Nephron progenitor cell (in vitro differentiated cells): ENCODE measurements around the gene ZNF442.
"Not testable (repeated sequence)": the region's sequence is repeated elsewhere in the genome, so short reads cannot be mapped to it uniquely, and the experiment has no call there.

Source experiments
- DNase-seq: peaks from one replicate; pipeline ENCODE4 v3.0.0; 2021
- H3K27ac Mint-ChIP-seq: 2 replicates; pipeline ENCODE4 v1.8.0; 2021; ENCODE audit warnings: mild to moderate bottlenecking, moderate library complexity, mixed read lengths
- H3K27me3 Mint-ChIP-seq: 2 replicates; pipeline ENCODE4 v1.8.0; 2021; ENCODE audit warnings: mild to moderate bottlenecking, low read depth, mixed read lengths; ENCODE audit not compliant: poor library complexity
- H3K36me3 Mint-ChIP-seq: 2 replicates; pipeline ENCODE4 v1.8.0; 2021; ENCODE audit warnings: low read depth, mixed read lengths
- H3K4me1 Mint-ChIP-seq: 2 replicates; pipeline ENCODE4 v1.8.0; 2021; ENCODE audit warnings: mixed read lengths
- H3K4me3 Mint-ChIP-seq: 2 replicates; pipeline ENCODE4 v1.8.0; 2021; ENCODE audit warnings: mild to moderate bottlenecking, moderate library complexity, mixed read lengths
- H3K9me3 Mint-ChIP-seq: 2 replicates; pipeline ENCODE4 v1.8.0; 2021; ENCODE audit warnings: mild to moderate bottlenecking, moderate library complexity, mixed read lengths
- TF ChIP-seq, protein P1 (sequence below): fragments of 200-600 bp; sonication (generic); IDR thresholded peaks from 2 replicates; pipeline ENCODE4 v1.5.0; 2021; ENCODE audit warnings: antibody characterized with exemption

The ZNF442 gene

DNA sequence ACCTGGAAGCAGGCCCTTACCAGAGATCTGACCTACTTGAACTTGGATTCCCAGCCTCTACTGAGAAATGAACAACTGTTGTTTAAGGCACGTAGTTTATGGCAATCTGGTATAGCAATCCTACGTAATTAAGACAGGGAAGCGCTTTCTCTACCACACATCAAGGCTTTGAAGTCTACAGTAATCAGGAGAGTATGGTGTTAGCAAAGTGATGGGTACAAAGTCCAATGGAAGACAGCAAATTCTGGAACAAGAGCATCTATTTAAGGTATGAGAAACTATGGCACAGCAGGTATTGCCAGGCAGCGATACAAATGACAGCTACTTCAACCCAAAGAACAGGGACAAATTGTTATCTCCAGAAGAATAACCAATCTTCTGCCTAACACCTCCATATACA is 35.1 kb downstream of the ZNF442 start:
- Mint-ChIP-seq H3K9me3 (peaks cover 34% of the 10 kb centered on the region), H3K27ac (no peak overlapping the region), H3K4me1 (peaks cover 38% of the 10 kb centered on the region), H3K4me3 (no peak overlapping the region), H3K36me3 (peaks cover 16% of the 10 kb centered on the region), H3K27me3 (peaks cover 10% of the 10 kb centered on the region)
- no peak for DNase-seq
- TF ChIP-seq, protein P1, sequence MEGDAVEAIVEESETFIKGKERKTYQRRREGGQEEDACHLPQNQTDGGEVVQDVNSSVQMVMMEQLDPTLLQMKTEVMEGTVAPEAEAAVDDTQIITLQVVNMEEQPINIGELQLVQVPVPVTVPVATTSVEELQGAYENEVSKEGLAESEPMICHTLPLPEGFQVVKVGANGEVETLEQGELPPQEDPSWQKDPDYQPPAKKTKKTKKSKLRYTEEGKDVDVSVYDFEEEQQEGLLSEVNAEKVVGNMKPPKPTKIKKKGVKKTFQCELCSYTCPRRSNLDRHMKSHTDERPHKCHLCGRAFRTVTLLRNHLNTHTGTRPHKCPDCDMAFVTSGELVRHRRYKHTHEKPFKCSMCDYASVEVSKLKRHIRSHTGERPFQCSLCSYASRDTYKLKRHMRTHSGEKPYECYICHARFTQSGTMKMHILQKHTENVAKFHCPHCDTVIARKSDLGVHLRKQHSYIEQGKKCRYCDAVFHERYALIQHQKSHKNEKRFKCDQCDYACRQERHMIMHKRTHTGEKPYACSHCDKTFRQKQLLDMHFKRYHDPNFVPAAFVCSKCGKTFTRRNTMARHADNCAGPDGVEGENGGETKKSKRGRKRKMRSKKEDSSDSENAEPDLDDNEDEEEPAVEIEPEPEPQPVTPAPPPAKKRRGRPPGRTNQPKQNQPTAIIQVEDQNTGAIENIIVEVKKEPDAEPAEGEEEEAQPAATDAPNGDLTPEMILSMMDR: no peak

DNA sequence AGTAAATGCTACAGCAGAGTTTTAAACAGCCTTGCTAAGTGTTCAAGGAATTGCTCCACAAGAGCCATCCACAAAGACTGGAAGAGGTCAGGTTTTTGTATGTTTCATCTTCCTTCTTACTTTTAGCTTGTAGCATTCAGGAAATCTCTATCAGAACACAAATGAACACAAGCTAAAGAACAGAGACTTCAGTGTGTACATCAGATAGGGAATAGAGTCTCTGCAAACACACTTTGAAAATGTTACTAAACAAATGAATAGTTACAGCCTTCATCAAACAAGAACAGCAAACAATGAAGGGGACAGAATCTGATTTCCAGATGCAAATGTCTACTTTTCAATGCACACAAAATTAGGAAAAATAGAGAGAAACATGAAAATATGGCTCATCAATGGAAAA is 39.8 kb downstream of the ZNF442 start:
- TF ChIP-seq, protein P1: no peak
- H3K27ac Mint-ChIP-seq: no peak overlapping the region

DNA sequence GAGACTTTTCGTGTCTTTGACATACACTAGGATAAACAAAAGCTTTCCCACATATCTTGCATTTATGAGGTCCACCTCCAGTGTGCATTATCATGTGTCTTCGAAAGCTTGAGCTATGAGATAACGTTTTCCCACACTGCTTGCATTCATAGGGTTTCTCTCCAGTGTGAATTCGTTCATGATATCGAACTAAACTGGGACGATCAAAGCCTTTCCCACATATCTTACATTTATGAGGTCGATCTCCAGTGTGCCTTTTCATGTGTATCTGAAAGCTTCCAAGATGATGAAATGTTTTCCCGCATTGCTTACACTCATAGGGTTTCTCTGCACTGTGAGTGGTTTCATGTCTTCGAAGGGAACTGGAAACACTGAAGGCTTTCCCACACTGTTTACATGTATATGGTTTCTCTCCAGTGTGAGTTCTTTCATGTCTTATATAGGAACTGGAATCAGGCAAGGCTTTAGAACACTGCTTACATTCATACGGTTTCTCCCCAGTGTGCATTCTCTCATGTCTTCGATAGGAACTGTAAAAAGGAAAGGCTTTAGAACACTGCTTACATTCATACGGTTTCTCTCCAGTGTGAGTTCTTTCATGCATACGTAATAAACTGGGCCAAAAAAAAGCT is 46.6 kb downstream of the ZNF442 start:
- Mint-ChIP-seq H3K36me3 (peaks cover 63% of the 10 kb centered on the region), H3K27ac (no peak overlapping the region), H3K4me1 (no peaks in the 10 kb centered on the region), H3K27me3 (no peaks in the 10 kb centered on the region), H3K9me3 (peaks cover 87% of the 10 kb centered on the region), H3K4me3 (no peak overlapping the region)
- TF ChIP-seq, protein P1: no peak
- DNase-seq: no peak

More for the DNA sequence above, 39.8 kb downstream of the ZNF442 start:
- no peak for DNase-seq
- peaks cover 69% of the 10 kb centered on the region for H3K9me3 Mint-ChIP-seq
- peaks cover 3% of the 10 kb centered on the region for H3K27me3 Mint-ChIP-seq
- H3K4me3 Mint-ChIP-seq: no peak overlapping the region
- peaks cover 7% of the 10 kb centered on the region for H3K4me1 Mint-ChIP-seq
- H3K36me3 Mint-ChIP-seq: peaks cover 47% of the 10 kb centered on the region

DNA sequence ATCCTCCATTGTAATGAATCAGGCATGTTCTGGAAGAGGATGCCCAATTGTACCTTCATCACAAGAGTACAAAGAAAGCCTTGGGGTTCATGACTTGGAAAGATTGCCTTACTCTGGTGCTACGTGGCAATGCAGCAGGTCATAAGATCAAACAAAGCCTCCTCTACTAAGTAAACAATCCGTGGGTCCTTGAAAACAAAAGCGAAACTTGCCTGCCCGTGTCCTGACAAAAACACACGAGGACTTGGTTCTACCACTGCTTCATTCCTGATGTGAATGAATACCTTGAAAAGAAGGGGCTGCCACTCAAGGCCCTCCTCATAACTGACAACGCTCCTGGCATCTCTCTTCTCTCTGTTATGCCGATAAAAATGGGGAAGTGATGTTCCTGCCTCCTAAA is 50.9 kb downstream of the ZNF442 start:
- Mint-ChIP-seq H3K27ac (no peak overlapping the region), H3K27me3 (no peaks in the 10 kb centered on the region), H3K4me1 (no peaks in the 10 kb centered on the region), H3K36me3 (peaks cover 28% of the 10 kb centered on the region), H3K9me3 (peaks cover 78% of the 10 kb centered on the region), H3K4me3 (no peak overlapping the region)
- DNase-seq: no peak
- TF ChIP-seq, protein P1: no peak

DNA sequence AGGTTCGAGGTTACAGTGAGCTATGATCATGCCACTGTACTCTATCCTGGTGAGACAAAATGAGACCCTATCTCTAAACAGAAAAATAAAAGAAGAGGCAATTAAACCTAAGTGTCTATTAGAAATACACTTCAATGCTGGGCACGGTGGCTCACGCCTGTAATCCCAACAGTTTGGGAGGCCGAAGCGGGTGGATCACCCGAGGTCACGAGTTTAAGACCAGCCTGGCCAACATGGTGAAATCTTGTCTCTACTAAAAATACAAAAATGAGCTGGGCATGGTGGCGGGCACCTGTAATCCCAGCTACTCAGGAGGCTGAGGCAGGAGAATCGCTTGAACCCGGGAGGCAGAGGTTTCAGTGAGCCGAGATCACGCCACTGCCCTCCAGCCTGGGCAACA is 56.6 kb downstream of the ZNF442 start:
- not testable (repeated sequence) for DNase-seq, H3K4me1 Mint-ChIP-seq, H3K27me3 Mint-ChIP-seq, H3K4me3 Mint-ChIP-seq, H3K27ac Mint-ChIP-seq, H3K36me3 Mint-ChIP-seq
- peaks cover 68% of the 10 kb centered on the region for H3K9me3 Mint-ChIP-seq
